Activated CD8-positive, alpha-beta memory T cell treated with anti-CD3 and anti-CD28 coated beads for 24 hours (primary cell): Measurements from ENCODE around the gene ATP10A.
"Not testable (repeated sequence)": the region's sequence is repeated elsewhere in the genome, so short reads cannot be mapped to it uniquely, and the experiment has no call there.

Source experiments
- DNase-seq: peaks from one replicate; pipeline ENCODE4 v3.0.0-alpha.2; 2020

The ATP10A gene

GRCh38 chr15:25641361-25641760, 221.8 kb downstream of the ATP10A start:
- DNase-seq, result no peak

DNA sequence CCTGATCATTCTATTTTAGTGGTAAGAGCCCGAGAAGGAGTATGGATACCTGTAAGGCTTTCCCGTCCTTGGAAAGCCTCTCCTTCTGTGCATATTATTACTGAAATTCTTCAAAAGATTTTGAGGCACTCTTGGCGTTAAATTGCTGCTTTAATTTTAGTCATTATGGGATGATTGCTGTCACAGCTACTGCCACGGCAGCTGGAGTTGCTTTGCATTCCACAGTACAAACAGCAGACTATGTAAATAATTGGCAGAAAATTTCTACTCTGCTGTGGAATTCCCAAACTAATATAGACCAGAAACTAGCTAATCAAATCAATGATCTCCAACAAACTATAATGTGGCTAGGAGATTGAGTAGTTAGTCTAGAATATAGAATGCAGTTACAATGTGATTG, 222.2 kb downstream of the ATP10A start:
- DNase-seq, result not testable (repeated sequence)

DNA sequence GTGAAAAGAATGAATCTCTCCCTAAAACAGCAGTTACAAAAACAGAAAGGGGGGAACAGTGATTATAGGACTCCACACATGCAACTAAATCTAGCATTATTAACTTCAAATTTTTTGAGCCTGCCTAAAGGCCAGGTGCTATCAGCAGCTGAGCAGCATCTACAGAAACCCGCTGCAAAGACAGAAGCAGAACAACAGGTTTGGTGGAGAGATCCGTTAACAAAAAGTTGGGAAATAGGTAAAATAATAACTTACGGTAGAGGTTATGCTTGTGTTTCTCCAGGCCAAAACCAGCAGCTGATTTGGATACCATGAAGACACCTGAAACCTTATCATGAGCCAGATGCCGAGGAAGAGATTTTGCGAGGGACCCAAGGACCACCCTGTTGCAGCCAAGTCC, 222.7 kb downstream of the ATP10A start:
- no peak for DNase-seq

- not testable (repeated sequence) for DNase-seq
Measured at GRCh38 chr15:25636486-25636885, 226.6 kb downstream of the ATP10A start.

DNA sequence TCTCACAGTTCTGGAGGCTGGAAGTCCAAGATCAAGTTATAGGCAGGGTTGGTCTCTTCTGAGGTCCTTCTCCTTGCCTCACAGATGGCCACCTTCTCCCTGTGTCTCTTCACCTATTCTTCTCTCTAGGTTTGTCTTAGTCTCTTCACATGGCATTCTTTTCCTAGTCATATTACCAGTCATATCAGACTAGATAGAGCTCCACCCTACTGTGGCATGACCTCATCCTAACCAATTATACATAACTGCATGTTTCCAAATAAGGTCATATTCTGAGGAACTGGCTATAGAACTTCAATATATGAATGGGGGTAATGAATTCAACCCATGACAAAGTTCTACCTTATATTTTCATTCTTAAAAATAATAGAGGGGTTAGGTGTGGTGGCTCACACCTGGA, 227.9 kb downstream of the ATP10A start:
- DNase-seq, result no peak

DNA sequence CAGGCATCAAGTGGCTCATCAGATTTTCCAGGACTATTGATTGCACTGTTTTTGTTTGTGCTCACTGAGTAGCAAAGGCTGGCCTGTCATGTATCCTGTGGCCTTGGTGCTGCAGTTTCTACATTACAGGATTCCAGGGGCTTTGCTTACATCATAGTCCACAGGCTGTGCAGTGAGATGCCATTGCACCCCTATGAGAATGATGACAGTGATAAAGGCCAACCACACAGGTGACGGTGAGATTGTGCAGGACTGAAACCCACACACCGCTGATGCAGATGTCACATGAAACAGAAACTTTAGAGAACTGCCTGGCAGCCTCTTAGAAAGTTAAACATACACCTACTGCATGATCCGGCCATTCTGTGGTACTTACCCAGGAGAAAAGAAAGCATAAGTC, 229.3 kb downstream of the ATP10A start:
- no peak for DNase-seq

GRCh38 chr15:25631971-25632370, 231.2 kb downstream of the ATP10A start:
- DNase-seq, result no peak
